Measurements from ENCODE around the gene GRID1. TPM values are rescaled to one million over a fixed set of nuclear protein-coding genes. Genes with fewer than 3 reads are reported as not detected.

Gene GRID1
- total RNA-seq, 1 donor from 2014 or later: 1.1 TPM

- no peak for TF ChIP-seq CTCF (conservative IDR thresholded peaks at IDR 0.05)
- Mint-ChIP-seq H3K36me3 (ENCODE audit: low read depth) (no peaks in the 10 kb centered on the region), H3K4me3 (no peak overlapping the region), H3K4me1 (peaks cover 5% of the 10 kb centered on the region), H3K27ac (ENCODE audit: unreplicated experiment) (no peak overlapping the region), H3K9me3 (no peaks in the 10 kb centered on the region), H3K27me3 (ENCODE audit: low read depth) (peaks cover 6% of the 10 kb centered on the region)
- no peak for DNase-seq (ENCODE audit: low read depth, low spot score)
Observed at GRCh38 chr10:86083206-86083605, 283.4 kb downstream of the GRID1 start.

GRCh38 chr10:86082556-86082955 lies 284.0 kb downstream of the GRID1 start:
- Mint-ChIP-seq H3K27me3 (ENCODE audit: low read depth) (peaks cover 6% of the 10 kb centered on the region), H3K4me3 (no peak overlapping the region), H3K4me1 (no peaks in the 10 kb centered on the region), H3K9me3 (no peaks in the 10 kb centered on the region), H3K27ac (ENCODE audit: unreplicated experiment) (no peak overlapping the region), H3K36me3 (ENCODE audit: low read depth) (no peaks in the 10 kb centered on the region)
- DNase-seq (ENCODE audit: low read depth, low spot score): no peak
- TF ChIP-seq CTCF (conservative IDR thresholded peaks at IDR 0.05): no peak

DNA sequence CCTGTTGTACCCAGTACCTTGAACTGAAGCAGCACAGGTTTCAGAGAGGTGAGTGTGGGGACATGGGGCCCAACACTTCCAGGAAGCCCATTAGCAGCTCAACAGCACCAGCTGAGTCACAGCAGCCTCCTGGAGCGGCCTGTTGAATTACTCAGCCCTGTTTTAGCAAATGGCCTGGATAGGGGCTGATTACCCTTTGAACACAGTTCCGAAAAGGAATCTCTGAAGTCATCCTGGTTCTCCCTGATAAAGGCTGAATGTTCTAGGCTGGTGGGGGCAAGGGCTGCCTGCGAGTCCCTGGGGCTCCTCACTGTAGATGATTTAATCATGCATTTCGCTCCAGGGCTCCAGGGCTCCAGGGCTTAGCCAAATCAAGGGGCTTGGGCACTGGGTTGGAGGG lies 287.5 kb downstream of the GRID1 start:
- no peaks in the 10 kb centered on the region for H3K36me3 Mint-ChIP-seq (ENCODE audit: low read depth)
- H3K27ac Mint-ChIP-seq (ENCODE audit: unreplicated experiment): no peak overlapping the region
- no peaks in the 10 kb centered on the region for H3K4me1 Mint-ChIP-seq
- no peak for DNase-seq (ENCODE audit: low read depth, low spot score)
- TF ChIP-seq CTCF (conservative IDR thresholded peaks at IDR 0.05): no peak
- H3K4me3 Mint-ChIP-seq: no peak overlapping the region
- H3K9me3 Mint-ChIP-seq: no peaks in the 10 kb centered on the region
- H3K27me3 Mint-ChIP-seq (ENCODE audit: low read depth): peaks cover 4% of the 10 kb centered on the region

GRCh38 chr10:86078639-86079035 lies 288.0 kb downstream of the GRID1 start:
- H3K36me3 Mint-ChIP-seq (ENCODE audit: low read depth): no peaks in the 10 kb centered on the region
- peaks cover 6% of the 10 kb centered on the region for H3K27me3 Mint-ChIP-seq (ENCODE audit: low read depth)
- no peaks in the 10 kb centered on the region for H3K4me1 Mint-ChIP-seq
- no peak overlapping the region for H3K4me3 Mint-ChIP-seq
- no peak overlapping the region for H3K27ac Mint-ChIP-seq (ENCODE audit: unreplicated experiment)
- no peak for TF ChIP-seq CTCF (conservative IDR thresholded peaks at IDR 0.05)
- H3K9me3 Mint-ChIP-seq: no peaks in the 10 kb centered on the region
- DNase-seq (ENCODE audit: low read depth, low spot score): no peak

GRCh38 chr10:86077871-86078638 lies 288.5 kb downstream of the GRID1 start:
- no peak for DNase-seq (ENCODE audit: low read depth, low spot score)
- H3K4me1 Mint-ChIP-seq: no peaks in the 10 kb centered on the region
- H3K9me3 Mint-ChIP-seq: no peaks in the 10 kb centered on the region
- H3K27ac Mint-ChIP-seq (ENCODE audit: unreplicated experiment): no peak overlapping the region
- H3K27me3 Mint-ChIP-seq (ENCODE audit: low read depth): peaks cover 6% of the 10 kb centered on the region
- no peaks in the 10 kb centered on the region for H3K36me3 Mint-ChIP-seq (ENCODE audit: low read depth)
- H3K4me3 Mint-ChIP-seq: no peak overlapping the region
- no peak for TF ChIP-seq CTCF (conservative IDR thresholded peaks at IDR 0.05)

Data from neural crest cell (in vitro differentiated cells).